ENCODE results near the gene ATXN7.

Gene ATXN7

GRCh38 chr3:63905731-63906620, 42.3 kb downstream of the ATXN7 start:
- in situ Hi-C loops (cut with MboI; ENCODE audit: low sequenced_read_pairs) = no loop called here

DNA sequence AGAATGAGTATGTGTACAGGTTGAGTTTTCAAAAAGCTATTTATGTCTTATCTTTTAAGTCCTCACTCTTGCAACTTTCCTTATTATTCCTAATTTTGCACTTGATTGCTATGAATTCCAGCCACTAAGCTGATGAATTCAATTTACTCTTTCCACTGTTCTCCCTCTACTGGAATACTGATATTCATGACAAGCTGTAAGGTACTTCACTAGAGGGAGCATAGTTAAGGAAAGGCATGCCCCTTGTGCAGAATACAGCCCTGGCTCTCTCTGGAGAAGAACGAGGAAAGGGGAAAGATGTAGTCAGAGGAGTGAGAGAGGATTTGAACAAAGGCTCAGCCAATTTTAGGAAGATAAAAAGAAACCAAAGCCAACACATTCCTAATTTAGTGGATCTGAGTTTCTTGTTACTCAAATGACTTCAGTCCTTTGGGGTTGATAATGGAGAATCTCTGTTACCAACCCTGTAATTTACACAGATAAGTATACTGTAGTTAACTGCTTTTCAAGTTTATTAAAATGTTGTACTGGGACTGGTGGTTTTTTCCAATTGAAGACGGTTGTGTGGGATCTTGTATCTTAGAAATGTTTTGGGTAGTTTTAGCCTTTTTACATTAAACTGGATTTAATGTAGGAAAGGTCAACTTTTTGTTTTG, 44.5 kb downstream of the ATXN7 start:
- in situ Hi-C loops (cut with MboI; ENCODE audit: low sequenced_read_pairs) = no loop called here

DNA sequence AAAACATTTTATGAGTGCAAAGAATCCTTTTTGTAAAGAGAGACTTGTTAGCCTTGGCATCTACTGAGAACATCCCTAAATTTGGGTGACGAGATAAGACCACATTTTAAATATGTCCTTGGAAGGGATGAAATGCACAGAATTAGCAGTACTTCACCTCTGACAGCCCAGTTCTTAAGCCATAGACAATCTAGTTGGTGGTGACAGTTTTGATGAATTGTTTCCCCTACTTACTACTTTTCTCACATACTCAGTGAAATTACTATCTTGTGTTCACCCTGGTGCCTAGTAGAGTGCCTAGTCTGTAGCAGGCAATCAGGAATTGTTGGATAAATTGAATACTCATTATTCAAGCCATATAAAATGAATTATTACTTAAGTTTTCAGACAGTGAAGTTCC, 45.1 kb downstream of the ATXN7 start:
- in situ Hi-C loops (cut with MboI; ENCODE audit: low sequenced_read_pairs) = no loop called here

- in situ Hi-C loops (cut with MboI; ENCODE audit: low sequenced_read_pairs) = no loop called here
Observed at GRCh38 chr3:63909431-63909830, 45.8 kb downstream of the ATXN7 start.

DNA sequence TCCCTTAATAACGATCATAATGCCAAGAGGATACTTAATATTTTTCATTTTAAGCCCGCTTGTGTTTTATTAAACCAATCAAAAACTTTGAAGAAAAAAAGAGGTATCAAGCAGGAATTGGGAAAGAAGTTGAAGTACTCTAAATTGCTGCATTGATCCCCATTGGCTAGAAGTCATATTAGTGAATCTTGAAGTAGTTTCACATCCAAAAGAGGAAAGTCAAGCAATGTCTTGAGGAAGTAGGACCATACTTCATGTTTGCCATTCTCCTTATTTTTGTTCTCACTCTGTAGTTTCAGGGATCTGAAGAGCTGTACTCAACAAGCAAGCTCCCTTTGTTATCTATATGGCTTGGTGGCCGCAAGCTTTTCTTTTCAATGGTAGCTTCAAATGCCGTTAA, 46.3 kb downstream of the ATXN7 start:
- in situ Hi-C loops (cut with MboI; ENCODE audit: low sequenced_read_pairs) = no loop called here

DNA sequence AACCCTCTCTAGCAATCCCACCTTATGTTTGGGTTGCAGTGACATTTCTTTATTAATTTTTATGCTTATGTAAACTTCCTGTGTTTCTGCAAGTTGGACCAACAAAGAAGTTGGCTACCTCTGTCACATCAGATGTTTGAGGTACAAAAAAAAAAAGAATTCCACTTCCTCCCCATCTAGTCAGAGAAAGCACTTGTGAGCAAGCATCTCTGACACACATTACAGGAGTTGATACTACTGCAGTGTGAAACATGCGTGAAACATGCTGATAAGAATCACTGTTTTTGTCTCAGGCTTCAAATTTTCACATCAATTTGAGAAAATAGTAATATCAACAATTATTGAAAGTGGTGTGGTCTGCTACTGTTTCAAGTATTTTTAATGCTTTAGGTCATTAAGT, 47.2 kb downstream of the ATXN7 start:
- in situ Hi-C loops (cut with MboI; ENCODE audit: low sequenced_read_pairs) = no loop called here

- in situ Hi-C loops (cut with MboI; ENCODE audit: low sequenced_read_pairs) = no loop called here
Observed at GRCh38 chr3:63911509-63911872, 47.8 kb downstream of the ATXN7 start.

DNA sequence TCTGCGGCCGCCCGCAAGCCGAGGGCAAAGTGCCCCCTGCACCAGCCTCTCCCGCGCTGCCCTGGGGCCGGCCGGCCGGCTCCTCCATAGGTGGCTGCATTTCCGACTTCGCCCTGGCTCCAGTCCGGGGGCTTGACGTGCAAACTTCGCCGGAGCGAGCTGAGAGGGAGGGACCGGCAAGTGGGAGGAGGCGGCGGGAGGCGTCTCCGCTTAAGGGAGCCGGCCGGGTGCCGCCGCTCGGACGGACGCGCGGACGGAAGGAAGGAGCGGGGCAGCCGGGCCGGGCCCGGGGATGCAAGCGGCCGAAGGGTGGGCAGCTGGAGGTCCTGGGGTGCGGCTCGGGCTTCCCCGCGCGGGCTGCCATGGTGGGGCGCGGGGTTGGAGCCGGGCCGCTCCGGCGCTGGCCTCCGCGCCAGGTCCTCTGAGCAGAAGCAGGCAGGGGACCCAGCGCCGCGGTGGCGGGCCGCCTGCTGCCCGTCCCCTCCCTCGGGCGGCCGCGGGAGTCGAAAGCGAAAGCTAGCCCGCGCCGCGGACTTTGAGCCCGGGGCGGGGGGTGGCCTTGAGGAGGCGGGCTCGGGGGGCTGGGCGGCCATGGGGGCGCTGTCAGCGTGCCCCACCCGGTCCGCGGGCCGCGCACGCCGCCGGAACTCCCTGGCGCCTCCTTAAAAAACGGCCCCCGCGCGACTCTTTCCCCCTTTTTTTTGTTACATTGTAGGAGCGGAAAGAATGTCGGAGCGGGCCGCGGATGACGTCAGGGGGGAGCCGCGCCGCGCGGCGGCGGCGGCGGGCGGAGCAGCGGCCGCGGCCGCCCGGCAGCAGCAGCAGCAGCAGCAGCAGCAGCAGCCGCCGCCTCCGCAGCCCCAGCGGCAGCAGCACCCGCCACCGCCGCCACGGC, 48.5 kb downstream of the ATXN7 start, which contains the start of gene SCAANT1:
SCAANT1 (minus strand) TSS at position 511 of the 895 bp plus-strand sequence.
- in situ Hi-C loops (cut with MboI; ENCODE audit: low sequenced_read_pairs) = no loop called here

DNA sequence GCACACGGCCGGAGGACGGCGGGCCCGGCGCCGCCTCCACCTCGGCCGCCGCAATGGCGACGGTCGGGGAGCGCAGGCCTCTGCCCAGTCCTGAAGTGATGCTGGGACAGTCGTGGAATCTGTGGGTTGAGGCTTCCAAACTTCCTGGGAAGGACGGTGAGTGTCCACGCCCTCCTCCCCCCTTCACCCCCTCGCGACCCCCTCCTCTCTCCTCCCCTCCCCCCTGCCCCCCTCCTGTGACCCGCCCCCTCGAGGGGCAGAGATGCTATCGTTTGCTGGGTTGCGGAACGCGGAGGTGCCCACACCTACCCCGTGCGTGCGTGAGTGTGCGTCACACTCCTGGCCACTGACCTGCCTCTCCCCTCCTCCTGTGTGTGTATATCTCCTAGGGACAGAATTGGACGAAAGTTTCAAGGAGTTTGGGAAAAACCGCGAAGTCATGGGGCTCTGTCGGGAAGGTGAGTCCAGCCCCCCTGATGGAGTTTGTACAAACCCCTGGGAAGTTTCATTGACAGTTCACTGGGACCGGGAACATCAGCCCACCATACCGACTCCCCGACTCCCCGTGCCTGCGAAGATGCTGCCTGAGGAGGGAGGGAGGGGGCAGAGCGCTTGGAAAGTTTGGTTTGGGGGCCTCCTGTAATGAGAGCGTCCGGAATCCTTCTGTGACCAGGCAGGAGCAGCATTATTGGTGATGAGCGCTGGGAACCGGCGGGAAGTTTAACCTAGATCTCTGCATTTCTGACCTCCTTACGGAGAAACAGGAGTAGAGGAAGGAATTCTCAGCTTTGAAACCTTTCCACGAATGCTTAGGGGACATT, 49.3 kb downstream of the ATXN7 start:
- in situ Hi-C loops (cut with MboI; ENCODE audit: low sequenced_read_pairs) = no loop called here

GRCh38 chr3:63914312-63914711, 50.6 kb downstream of the ATXN7 start:
- in situ Hi-C loops (cut with MboI; ENCODE audit: low sequenced_read_pairs) = no loop called here

GRCh38 chr3:63918321-63918720, 54.7 kb downstream of the ATXN7 start:
- in situ Hi-C loops (cut with MboI; ENCODE audit: low sequenced_read_pairs) = no loop called here

- in situ Hi-C loops (cut with MboI; ENCODE audit: low sequenced_read_pairs) = no loop called here
Observed at GRCh38 chr3:63920001-63920400, 56.3 kb downstream of the ATXN7 start.

DNA sequence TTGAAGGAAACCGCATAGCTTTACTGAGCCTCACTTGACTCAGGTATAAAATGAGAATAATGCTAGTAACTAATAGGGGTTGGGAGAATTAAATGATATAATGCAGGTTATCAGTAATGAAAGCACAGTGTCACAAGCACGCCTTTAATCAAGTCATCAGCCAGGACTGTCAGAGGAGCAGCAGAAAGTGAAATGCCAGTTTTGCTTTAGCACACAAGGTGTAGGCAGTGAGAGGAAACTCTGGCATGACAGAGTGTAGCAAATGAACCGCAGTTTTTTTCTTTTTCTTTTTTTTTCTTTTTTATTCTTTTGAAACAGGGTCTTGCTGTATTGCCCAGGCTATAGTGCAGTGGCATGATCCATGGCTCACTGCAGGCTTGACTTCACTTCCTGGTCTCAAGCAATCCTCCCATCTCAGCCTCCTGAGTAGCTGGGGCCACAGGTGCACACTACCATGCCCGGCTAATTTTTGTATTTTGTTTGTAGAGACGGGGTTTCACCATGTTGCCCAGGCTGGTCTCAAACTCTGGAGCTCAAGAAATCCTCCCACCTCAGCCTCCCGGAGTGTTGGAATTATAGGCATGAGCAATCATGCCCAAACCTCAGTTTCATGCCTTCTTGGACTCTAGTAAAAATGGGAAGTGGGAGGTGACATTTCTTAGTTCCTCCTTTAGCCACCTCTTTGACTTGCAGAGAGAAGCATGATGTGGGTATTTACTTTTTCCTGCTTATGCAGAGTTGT, 58.2 kb downstream of the ATXN7 start:
- in situ Hi-C loops (cut with MboI; ENCODE audit: low sequenced_read_pairs) = no loop called here

- in situ Hi-C loops (cut with MboI; ENCODE audit: low sequenced_read_pairs) = no loop called here
Observed at GRCh38 chr3:63922491-63923199, 59.0 kb downstream of the ATXN7 start.

- in situ Hi-C loops (cut with MboI; ENCODE audit: low sequenced_read_pairs) = no loop called here
Observed at GRCh38 chr3:63926309-63926708, 62.6 kb downstream of the ATXN7 start.

DNA sequence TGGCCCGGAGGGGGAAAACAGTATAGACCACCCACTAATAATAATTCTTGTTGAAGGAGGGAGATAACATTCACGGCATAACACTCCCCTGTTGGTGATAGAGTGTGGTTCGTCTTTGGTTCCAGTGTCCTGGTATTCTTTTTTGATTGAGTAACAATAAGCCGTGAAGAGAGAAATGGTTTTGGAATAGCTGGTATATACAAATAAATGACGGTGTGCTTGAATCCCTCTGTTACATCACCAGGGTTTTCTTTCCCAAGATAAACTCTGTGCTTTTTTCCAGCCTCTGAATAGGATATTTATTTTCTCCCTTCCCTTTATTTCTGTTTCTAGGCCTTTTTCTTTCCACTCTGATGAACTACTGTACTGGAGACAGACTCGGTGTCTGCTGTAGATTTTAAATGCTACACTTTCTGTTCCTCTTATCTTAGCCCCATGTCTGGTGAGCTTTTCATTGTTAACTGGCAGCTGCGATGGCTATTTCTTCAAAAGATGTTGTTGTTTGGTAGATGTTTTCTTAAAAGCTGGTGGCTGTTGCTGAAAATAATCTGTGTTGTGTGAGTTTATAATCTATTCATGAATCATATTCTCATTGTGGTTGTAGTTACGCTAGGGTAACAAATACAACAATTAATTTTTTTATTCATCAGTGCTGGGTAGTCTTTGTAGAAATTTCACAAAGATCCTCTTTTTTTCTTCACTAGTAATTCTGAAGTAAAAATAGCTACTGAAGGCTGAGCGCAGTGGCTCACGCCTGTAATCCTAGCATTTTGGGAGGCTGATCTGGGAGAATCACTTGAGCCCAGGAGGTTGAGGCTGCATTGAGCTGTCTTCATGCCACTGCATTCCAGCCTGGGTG, 64.0 kb downstream of the ATXN7 start:
- in situ Hi-C loops (cut with MboI; ENCODE audit: low sequenced_read_pairs) = no loop called here

GRCh38 chr3:63931290-63931689, 67.6 kb downstream of the ATXN7 start:
- in situ Hi-C loops (cut with MboI; ENCODE audit: low sequenced_read_pairs) = no loop called here

DNA sequence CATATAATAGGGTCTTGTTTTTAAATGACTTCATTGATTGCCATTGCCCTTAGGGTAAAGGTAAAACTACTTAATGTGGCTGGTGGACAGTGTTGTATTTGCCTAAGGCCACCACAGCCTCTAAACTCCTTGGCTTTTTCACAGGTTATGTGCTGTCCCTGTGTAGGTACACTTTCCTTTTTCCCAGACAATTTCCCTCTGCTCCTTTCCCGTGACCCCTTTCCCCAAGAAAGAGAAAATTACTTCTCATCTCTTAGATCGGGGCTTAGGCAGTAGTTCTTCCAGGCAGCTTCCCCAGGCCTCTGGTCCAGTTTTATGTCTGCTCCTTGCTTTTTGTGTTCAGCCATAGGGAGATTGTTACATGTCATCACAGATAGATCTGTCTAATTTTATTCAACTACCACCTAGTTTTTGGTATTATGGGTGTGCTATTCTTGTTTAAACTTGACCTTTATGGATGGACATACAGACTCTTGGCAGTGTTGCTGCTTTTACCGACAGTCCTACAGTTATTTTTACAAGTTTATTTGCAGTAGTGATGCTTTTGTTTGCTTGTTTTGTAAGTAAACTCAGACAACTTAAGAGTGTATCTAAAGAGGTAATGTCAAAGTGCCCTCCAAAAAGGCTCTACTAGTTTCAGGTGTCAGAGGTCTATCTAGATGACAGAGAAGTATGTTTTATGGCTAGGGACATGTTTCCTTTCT, 69.0 kb downstream of the ATXN7 start:
- in situ Hi-C loops (cut with MboI; ENCODE audit: low sequenced_read_pairs) = no loop called here

All from HL-60/S4 (cell line).